GM12864 (cell line): Measurements from ENCODE around the gene MEF2A.
A peak's percentile ranks its signal among the peaks of the same experiment; 100 is the strongest.
"Not testable (repeated sequence)": the region's sequence is repeated elsewhere in the genome, so short reads cannot be mapped to it uniquely, and the experiment has no call there.

ENCODE experiments used
- DNase-seq: peaks from one replicate; pipeline ENCODE4 v3.0.0-alpha.2; 2011; ENCODE audit warnings: low read depth
- H3K4me3 ChIP-seq: 2 replicates; pipeline ENCODE4 v1.5.1; 2011; ENCODE audit warnings: mild to moderate bottlenecking, low read depth, low read length, control low read depth
- TF ChIP-seq, protein P1 (sequence below): IDR thresholded peaks from 2 replicates; pipeline ENCODE4 v1.5.1; 2011; ENCODE audit warnings: low read depth, mild to moderate bottlenecking, moderate library complexity, low read length, control low read depth, inconsistent platforms; ENCODE audit errors: missing control alignments

The MEF2A gene

DNA sequence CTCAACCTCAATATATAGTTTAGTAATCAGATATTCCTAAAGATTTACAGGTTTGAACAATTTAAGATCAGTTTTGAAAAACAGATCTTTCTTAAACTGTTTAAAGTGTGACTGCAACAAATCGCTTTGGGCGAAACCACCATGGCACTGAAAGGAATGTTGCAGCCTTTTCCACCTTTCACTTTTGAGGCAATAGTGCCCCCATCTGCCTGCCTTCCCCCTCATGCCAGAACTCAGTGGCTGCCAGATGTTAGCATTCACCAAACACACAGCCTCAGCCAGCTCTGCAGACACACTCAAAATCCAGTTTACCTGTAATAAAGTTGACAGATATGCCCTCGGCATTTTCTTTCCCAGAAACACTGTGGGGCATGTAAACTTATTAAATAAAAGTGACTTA is 164.1 kb downstream of the MEF2A start:
- DNase-seq, result no peak
- no peak overlapping the region for H3K4me3 ChIP-seq
- TF ChIP-seq, protein P1, sequence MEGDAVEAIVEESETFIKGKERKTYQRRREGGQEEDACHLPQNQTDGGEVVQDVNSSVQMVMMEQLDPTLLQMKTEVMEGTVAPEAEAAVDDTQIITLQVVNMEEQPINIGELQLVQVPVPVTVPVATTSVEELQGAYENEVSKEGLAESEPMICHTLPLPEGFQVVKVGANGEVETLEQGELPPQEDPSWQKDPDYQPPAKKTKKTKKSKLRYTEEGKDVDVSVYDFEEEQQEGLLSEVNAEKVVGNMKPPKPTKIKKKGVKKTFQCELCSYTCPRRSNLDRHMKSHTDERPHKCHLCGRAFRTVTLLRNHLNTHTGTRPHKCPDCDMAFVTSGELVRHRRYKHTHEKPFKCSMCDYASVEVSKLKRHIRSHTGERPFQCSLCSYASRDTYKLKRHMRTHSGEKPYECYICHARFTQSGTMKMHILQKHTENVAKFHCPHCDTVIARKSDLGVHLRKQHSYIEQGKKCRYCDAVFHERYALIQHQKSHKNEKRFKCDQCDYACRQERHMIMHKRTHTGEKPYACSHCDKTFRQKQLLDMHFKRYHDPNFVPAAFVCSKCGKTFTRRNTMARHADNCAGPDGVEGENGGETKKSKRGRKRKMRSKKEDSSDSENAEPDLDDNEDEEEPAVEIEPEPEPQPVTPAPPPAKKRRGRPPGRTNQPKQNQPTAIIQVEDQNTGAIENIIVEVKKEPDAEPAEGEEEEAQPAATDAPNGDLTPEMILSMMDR, result peak; percentile 46

DNA sequence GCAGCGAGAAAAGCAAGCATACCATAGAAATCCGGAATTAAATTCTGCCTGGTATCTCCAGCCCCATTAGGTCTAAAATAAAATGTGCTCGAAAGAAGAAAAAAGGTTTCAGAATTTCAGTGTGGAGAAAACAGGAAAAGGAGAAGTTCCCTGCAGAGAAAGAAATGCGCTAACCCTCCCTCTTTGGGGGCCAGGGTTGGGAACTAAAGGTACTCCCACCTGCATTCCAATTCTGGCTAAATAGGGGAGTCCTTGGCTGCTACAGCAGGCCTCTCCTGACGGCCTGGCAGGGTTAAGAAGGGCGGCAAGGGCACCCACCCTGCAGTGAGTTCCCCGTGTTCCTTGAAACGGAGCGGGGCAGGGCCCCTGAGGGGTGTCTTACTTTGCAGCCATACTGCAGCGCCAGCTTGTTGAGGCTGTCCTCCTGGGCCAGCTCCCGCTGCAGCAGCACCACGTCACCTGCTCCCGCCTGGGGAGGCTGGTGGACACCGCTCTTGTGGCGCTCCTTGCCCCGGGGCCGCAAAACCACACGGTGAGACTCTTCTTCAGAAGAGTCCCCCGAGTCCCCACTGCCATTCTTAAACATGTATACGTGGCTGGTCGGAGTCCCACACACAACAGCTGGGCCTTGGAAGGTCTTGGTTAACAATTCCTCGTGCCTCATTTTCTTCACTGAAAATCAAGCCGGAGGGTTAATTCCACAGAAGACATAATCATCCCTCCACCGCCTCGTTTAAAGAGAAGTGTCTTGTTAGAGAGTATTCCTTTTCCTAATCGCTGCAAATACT is 165.7 kb downstream of the MEF2A start:
- no peak for DNase-seq
- TF ChIP-seq, protein P1, result no peak
- H3K4me3 ChIP-seq, result no peak overlapping the region

DNA sequence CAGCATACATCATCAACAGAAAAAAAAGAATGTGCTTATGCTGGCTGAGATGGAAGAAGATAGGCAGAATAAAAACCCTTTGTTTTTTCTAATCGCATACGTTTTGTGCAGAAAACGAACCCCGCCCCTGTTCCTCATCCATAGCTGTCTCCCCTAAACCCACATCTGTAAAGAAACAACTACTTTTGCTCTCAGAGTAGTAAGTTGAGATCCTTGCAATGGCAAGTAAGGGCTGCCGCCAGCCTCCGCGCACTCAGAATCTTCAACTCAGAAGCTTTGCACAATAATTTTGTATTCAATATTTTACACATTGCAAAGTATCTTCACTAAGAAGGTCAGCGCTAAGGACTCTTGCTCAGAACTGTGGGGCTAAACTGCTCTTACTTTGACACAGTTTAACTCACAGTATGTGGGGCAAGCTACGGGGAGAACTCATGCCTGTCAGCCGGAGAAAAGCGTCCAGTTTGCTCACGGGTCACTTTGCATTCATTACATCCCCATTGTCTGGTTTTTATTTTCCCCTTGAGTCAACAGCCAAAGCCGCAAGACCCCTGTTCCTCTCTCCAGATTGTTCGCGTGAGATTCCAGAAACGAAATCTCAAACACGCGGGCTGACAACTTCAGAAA is 166.5 kb downstream of the MEF2A start:
- no peak for DNase-seq
- TF ChIP-seq, protein P1, result no peak
- peak overlapping the region; percentile 87 for H3K4me3 ChIP-seq

DNA sequence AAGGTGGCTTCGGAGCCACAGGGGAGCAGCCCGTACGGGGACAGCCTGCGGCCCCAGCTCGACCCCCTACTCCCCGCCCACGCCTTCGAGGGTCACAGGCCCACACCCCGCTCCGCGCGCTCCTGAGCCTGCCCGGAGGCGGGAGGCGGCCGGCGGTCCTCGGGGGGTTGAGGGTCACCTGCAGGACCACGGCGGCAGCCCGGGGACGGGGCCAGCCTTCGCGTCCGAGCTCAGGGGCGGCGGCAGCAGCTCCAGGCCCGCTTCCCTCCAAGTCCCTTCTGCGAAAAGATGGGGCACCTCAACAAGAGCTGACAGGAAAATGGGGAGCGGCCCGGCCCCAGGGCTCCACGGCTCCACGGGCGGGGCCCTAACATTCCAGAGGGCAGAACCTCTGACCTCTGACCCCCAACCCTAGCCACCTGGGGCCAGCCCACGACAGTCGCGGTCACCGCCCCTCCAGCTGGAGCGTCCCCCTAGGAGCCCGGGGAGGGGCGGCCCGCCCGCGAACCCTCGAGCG is 167.0 kb downstream of the MEF2A start:
- peak overlapping the region; percentile 87 for H3K4me3 ChIP-seq
- TF ChIP-seq, protein P1, result no peak

DNA sequence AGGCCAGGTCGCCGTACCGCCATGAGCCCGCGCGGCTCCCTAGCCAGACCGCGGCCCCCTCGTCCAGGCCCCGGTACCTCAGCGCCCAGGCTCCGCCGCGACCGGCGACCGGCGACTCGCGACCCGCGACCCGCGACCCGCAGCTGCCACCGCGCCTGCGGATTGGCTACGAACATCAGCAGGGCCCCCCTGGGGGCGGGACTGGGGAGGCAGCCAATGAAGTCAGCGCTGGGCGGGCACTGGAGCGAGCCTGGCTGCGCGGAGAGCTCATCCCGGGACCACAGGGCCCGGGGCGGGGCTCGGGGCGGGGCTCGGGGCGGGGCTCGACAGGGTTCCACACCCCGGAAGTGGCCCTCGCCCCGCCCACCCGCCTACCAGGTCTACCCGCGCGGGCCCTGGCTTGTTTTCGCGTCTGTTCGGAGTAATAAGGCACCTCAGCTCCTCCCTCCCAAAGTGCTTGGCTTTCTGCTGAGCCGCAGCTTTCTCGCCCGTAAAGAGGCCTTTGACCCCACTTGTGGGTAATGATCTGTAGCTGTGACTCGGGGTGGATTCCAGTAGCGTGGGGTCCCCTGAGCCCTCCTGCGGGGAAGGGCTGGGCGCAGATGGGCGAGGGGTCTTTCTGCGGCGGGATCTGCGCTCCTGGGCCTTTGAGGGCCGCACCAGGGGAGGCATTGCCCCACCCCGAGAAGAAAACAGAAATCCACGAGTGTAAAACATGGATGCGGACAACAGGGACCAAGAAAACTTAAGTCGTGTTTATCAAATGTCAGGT is 167.7 kb downstream of the MEF2A start, which contains the start of gene LYSMD4:
Gene LYSMD4 (minus strand): TSS at position 170 of the 772 bp plus-strand sequence. CDS start 1,438 bp downstream, outside the sequence.
- TF ChIP-seq, protein P1, result no peak
- peak; percentile 80 for DNase-seq
- peak within 1 kb of the TSS; percentile 87 for H3K4me3 ChIP-seq

More for the DNA sequence above, 167.0 kb downstream of the MEF2A start:
- no peak for DNase-seq

DNA sequence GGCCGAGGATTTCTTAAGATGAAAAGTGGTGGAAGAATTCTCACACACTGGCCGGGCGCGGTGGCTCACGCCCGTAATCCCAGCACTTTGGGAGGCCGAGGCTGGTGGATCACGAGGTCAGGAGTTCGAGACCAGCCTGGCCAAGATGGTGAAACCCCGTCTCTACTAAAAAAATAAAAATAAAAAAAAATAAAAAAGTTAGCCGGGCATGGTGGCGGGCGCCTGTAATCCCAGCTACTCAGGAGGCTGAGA is 168.2 kb downstream of the MEF2A start:
- DNase-seq, result not testable (repeated sequence)
- H3K4me3 ChIP-seq, result peak overlapping the region; percentile 61; the same call in 1 of the 2 replicates

DNA sequence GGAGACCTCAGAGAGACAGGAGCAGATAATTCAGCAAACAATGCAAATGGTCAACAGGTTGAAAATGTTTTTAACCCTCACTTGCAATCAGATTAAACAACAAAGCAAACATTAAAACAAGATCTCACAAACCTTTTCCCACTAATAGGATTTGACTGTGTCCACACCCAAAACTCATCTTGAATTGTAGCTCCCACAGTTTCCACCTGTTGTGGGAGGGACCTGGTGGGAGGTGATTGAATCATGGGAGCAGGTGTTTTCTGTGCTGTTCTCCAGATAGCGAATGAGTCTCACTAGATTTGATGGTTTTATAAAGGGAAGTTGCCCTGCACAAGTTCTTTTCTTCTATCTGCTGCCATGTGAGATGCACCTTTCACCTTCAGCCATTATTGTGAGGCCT is 168.8 kb downstream of the MEF2A start:
- TF ChIP-seq, protein P1, result no peak

More for the DNA sequence above, 168.8 kb downstream of the MEF2A start:
- no peak overlapping the region for H3K4me3 ChIP-seq
- no peak for DNase-seq
